ENCODE data around the gene SCYL3. TPM values are rescaled to one million over a fixed set of nuclear protein-coding genes. Genes with fewer than 3 reads are reported as not detected.

Gene SCYL3
- total RNA-seq, 1 donor from 2014 or later, result 9.2 TPM

GRCh38 chr1:169809370-169810095 lies 84.2 kb downstream of the SCYL3 start:
- Mint-ChIP-seq H3K27ac (ENCODE audit: unreplicated experiment) (no peak overlapping the region), H3K27me3 (ENCODE audit: unreplicated experiment) (no peaks in the 10 kb centered on the region), H3K4me3 (ENCODE audit: unreplicated experiment) (no peak overlapping the region), H3K9me3 (ENCODE audit: unreplicated experiment) (no peaks in the 10 kb centered on the region), H3K4me1 (ENCODE audit: unreplicated experiment) (no peaks in the 10 kb centered on the region), H3K36me3 (ENCODE audit: unreplicated experiment) (no peaks in the 10 kb centered on the region)
- no peak for DNase-seq (ENCODE audit: extremely low spot score, unreplicated experiment)
- TF ChIP-seq CTCF (IDR thresholded peaks at IDR 0.05), result peak; percentile 63

- no peaks in the 10 kb centered on the region for H3K27me3 Mint-ChIP-seq (ENCODE audit: unreplicated experiment)
- no peak for DNase-seq (ENCODE audit: extremely low spot score, unreplicated experiment)
- H3K4me1 Mint-ChIP-seq (ENCODE audit: unreplicated experiment), result no peaks in the 10 kb centered on the region
- TF ChIP-seq CTCF (IDR thresholded peaks at IDR 0.05), result no peak
- no peaks in the 10 kb centered on the region for H3K9me3 Mint-ChIP-seq (ENCODE audit: unreplicated experiment)
- H3K4me3 Mint-ChIP-seq (ENCODE audit: unreplicated experiment), result no peak overlapping the region
- no peak overlapping the region for H3K27ac Mint-ChIP-seq (ENCODE audit: unreplicated experiment)
- peaks cover 5% of the 10 kb centered on the region for H3K36me3 Mint-ChIP-seq (ENCODE audit: unreplicated experiment)
These were observed 88.8 kb downstream of the SCYL3 start for GRCh38 chr1:169804941-169805340.

- no peak overlapping the region for H3K27ac Mint-ChIP-seq (ENCODE audit: unreplicated experiment)
- H3K36me3 Mint-ChIP-seq (ENCODE audit: unreplicated experiment), result peaks cover 5% of the 10 kb centered on the region
- no peak overlapping the region for H3K4me3 Mint-ChIP-seq (ENCODE audit: unreplicated experiment)
- DNase-seq (ENCODE audit: extremely low spot score, unreplicated experiment), result no peak
- TF ChIP-seq CTCF (IDR thresholded peaks at IDR 0.05), result no peak
- H3K4me1 Mint-ChIP-seq (ENCODE audit: unreplicated experiment), result no peaks in the 10 kb centered on the region
- H3K9me3 Mint-ChIP-seq (ENCODE audit: unreplicated experiment), result no peaks in the 10 kb centered on the region
- H3K27me3 Mint-ChIP-seq (ENCODE audit: unreplicated experiment), result no peaks in the 10 kb centered on the region
These were observed 90.8 kb downstream of the SCYL3 start for GRCh38 chr1:169802888-169803287.

Other genes starting within 250 kb of the SCYL3 start
- not detected in 2 replicates for gene SELL, start 182.3 kb downstream of the SCYL3 start, total RNA-seq
- gene SELE, start 159.8 kb downstream of the SCYL3 start, total RNA-seq, result not detected in 2 replicates
- gene METTL18, start 99.0 kb downstream of the SCYL3 start, total RNA-seq, result 6.1 and 6.2 TPM in 2 replicates
- gene KIFAP3, start 180.8 kb upstream of the SCYL3 start, total RNA-seq, result 34.1 and 35.1 TPM in 2 replicates

Measured in osteocyte (in vitro differentiated cells).